H9 (cell line): ENCODE data around the gene ATRIP. TPM values are rescaled to one million over a fixed set of nuclear protein-coding genes. Genes with fewer than 3 reads are reported as not detected.

Experiments used
- DNase-seq: peaks from one replicate; pipeline ENCODE4 v3.0.0-alpha.2; 2017
- H2AFZ ChIP-seq: one replicate; pipeline ENCODE4 v1.6.1; 2013; ENCODE audit warnings: mild to moderate bottlenecking, low read length, control low read depth, moderate library complexity
- H2AK5ac ChIP-seq: 2 replicates; pipeline ENCODE4 v1.6.1; 2013; ENCODE audit warnings: low read length, control low read depth, mixed read lengths; ENCODE audit not compliant: insufficient read length
- H2BK120ac ChIP-seq: one replicate; pipeline ENCODE4 v1.6.1; 2013; ENCODE audit warnings: low read depth, mild to moderate bottlenecking, low read length, control low read depth, inconsistent platforms; ENCODE audit not compliant: poor library complexity, severe bottlenecking
- H2BK12ac ChIP-seq: 2 replicates; pipeline ENCODE4 v1.6.1; 2013; ENCODE audit warnings: low read length, control low read depth, mixed read lengths, low read depth; ENCODE audit not compliant: insufficient read length
- H2BK15ac ChIP-seq: 2 replicates; pipeline ENCODE4 v1.6.1; 2013; ENCODE audit warnings: low read depth, low read length, control low read depth
- H2BK20ac ChIP-seq: one replicate; pipeline ENCODE4 v1.6.1; 2013; ENCODE audit warnings: low read depth, mild to moderate bottlenecking, low read length, control low read depth, inconsistent platforms; ENCODE audit not compliant: poor library complexity, severe bottlenecking
- H2BK5ac ChIP-seq: 2 replicates; pipeline ENCODE4 v1.6.1; 2013; ENCODE audit warnings: low read length, control low read depth, mixed read lengths; ENCODE audit not compliant: insufficient read length
- H3K14ac ChIP-seq: 2 replicates; pipeline ENCODE4 v1.6.1; 2013; ENCODE audit warnings: low read length, control low read depth; ENCODE audit not compliant: insufficient read depth
- H3K18ac ChIP-seq: 2 replicates; pipeline ENCODE4 v1.6.1; 2013; ENCODE audit warnings: low read depth, mild to moderate bottlenecking, mixed read lengths, low read length, control low read depth; ENCODE audit not compliant: insufficient read length
- H3K23ac ChIP-seq: 2 replicates; pipeline ENCODE4 v1.6.1; 2013; ENCODE audit warnings: low read length, control low read depth, mixed read lengths, low read depth; ENCODE audit not compliant: insufficient read length
- H3K23me2 ChIP-seq: 2 replicates; pipeline ENCODE4 v1.6.1; 2013; ENCODE audit warnings: low read depth, mild to moderate bottlenecking, mixed read lengths, low read length, control low read depth; ENCODE audit not compliant: insufficient read length, poor library complexity, severe bottlenecking
- H3K27ac ChIP-seq: 2 replicates; pipeline ENCODE4 v1.5.1; 2013; ENCODE audit warnings: low read length, control low read depth, mixed read lengths, low read depth; ENCODE audit not compliant: insufficient read length
- H3K27me3 ChIP-seq: 2 replicates; pipeline ENCODE4 v1.6.1; 2013; ENCODE audit warnings: low read length, control low read depth, inconsistent platforms; ENCODE audit not compliant: insufficient read depth
- H3K4ac ChIP-seq: 2 replicates; pipeline ENCODE4 v1.6.1; 2013; ENCODE audit warnings: low read depth, mild to moderate bottlenecking, control low read depth, inconsistent platforms, low read length, moderate library complexity
- H3K4me1 ChIP-seq: 2 replicates; pipeline ENCODE4 v1.6.1; 2013; ENCODE audit warnings: low read length, control low read depth, inconsistent platforms; ENCODE audit not compliant: insufficient read depth
- H3K4me2 ChIP-seq: 2 replicates; pipeline ENCODE4 v1.6.1; 2013; ENCODE audit warnings: low read length, control low read depth, mixed read lengths; ENCODE audit not compliant: insufficient read length, insufficient read depth
- H3K56ac ChIP-seq: 2 replicates; pipeline ENCODE4 v1.6.1; 2013; ENCODE audit warnings: low read depth, mild to moderate bottlenecking, mixed read lengths, low read length, control low read depth; ENCODE audit not compliant: insufficient read length
- H3K79me1 ChIP-seq: 2 replicates; pipeline ENCODE4 v1.6.1; 2013; ENCODE audit warnings: low read depth, mild to moderate bottlenecking, moderate library complexity, low read length, control low read depth, inconsistent platforms; ENCODE audit not compliant: insufficient read depth, poor library complexity, severe bottlenecking
- H3K79me2 ChIP-seq: 2 replicates; pipeline ENCODE4 v1.6.1; 2013; ENCODE audit warnings: low read length, control low read depth, inconsistent platforms; ENCODE audit not compliant: insufficient read depth
- H3K9ac ChIP-seq: 2 replicates; pipeline ENCODE4 v1.6.1; 2013; ENCODE audit warnings: low read length, control low read depth, mixed read lengths; ENCODE audit not compliant: insufficient read length; ENCODE audit errors: extremely low read depth
- H3K9me3 ChIP-seq: one replicate; pipeline ENCODE4 v1.6.1; 2013; ENCODE audit warnings: low read depth, low read length, inconsistent platforms; ENCODE audit not compliant: control insufficient read depth
- H3T11ph ChIP-seq: one replicate; pipeline ENCODE4 v1.6.1; 2013; ENCODE audit warnings: mild to moderate bottlenecking, low read length, control low read depth, inconsistent platforms
- H4K20me1 ChIP-seq: one replicate; pipeline ENCODE4 v1.6.1; 2013; ENCODE audit not compliant: control insufficient read depth, insufficient read length, insufficient read depth
- H4K5ac ChIP-seq: 2 replicates; pipeline ENCODE4 v1.6.1; 2013; ENCODE audit warnings: low read depth, mild to moderate bottlenecking, mixed read lengths, low read length, control low read depth; ENCODE audit not compliant: insufficient read length
- H4K8ac ChIP-seq: replicated peaks from 2 replicates; pipeline ENCODE4 v1.6.1; 2013; ENCODE audit warnings: low read length, control low read depth, mixed read lengths, low read depth; ENCODE audit not compliant: insufficient read length
- H4K91ac ChIP-seq: 2 replicates; pipeline ENCODE4 v1.6.1; 2013; ENCODE audit warnings: low read depth, mild to moderate bottlenecking, moderate library complexity, mixed read lengths, low read length, control low read depth; ENCODE audit not compliant: insufficient read length
- H3K27ac Mint-ChIP-seq, 3 experiments: 2 replicates in 2 of 3; 3 replicates in 1 of 3; pipeline ENCODE4 v1.8.0; 2020 to 2021; ENCODE audit warnings: mixed read lengths in 3 of 3, mild to moderate bottlenecking in 1 of 3, moderate library complexity in 1 of 3
- H3K27me3 Mint-ChIP-seq: 2 replicates; pipeline ENCODE4 v1.8.0; 2021; ENCODE audit warnings: low read depth, mild to moderate bottlenecking, moderate library complexity, mixed read lengths
- H3K36me3 Mint-ChIP-seq, 3 experiments: 2 replicates in 2 of 3; 3 replicates in 1 of 3; pipeline ENCODE4 v1.8.0; 2020 to 2021; ENCODE audit warnings: low read depth in 3 of 3, mixed read lengths in 3 of 3; ENCODE audit not compliant: insufficient read depth in 1 of 3
- H3K4me1 Mint-ChIP-seq, 2 experiments: 2 replicates each; pipeline ENCODE4 v1.8.0; 2020; ENCODE audit warnings: mixed read lengths in 2 of 2
- H3K4me3 Mint-ChIP-seq, 2 experiments: 2 replicates in 1 of 2; 3 replicates in 1 of 2; pipeline ENCODE4 v1.8.0; 2020 to 2021; ENCODE audit warnings: mild to moderate bottlenecking in 2 of 2, mixed read lengths in 2 of 2, moderate library complexity in 1 of 2
- H3K9me3 Mint-ChIP-seq, 2 experiments: 2 replicates in 1 of 2; 3 replicates in 1 of 2; pipeline ENCODE4 v1.8.0; 2020; ENCODE audit warnings: mild to moderate bottlenecking in 2 of 2, mixed read lengths in 2 of 2, moderate library complexity in 1 of 2
- CTCF ChIP-seq: fragments of 200-600 bp; sonication (generic); conservative IDR thresholded peaks from 3 replicates; pipeline ENCODE4 v1.8.0; 2021; ENCODE audit warnings: antibody characterized with exemption, mild to moderate bottlenecking
- WGBS: extraction: QIAGEN DNeasy Blood & Tissue Kit; methylation state at CpG from one replicate; pipeline ENCODE4 v1.1.7; 2013; ENCODE audit warnings: missing lambda C conversion rate, low lambda C conversion rate, mixed read lengths; ENCODE audit not compliant: insufficient read length; ENCODE audit errors: extremely low coverage; 5-methylcytosine and 5-hydroxymethylcytosine counted together
- total RNA-seq: library from RNA; stranded (reverse); gene quantifications from 2 replicates; pipeline ENCODE4 v1.2.1, GENCODE V29; 2021

Gene ATRIP
- total RNA-seq, 1 experiment from 2014 or later: 16.3 TPM

GRCh38 chr3:48469046-48469915 is 22.7 kb downstream of the ATRIP start:
- Histone ChIP-seq H2BK5ac (no peak overlapping the region), H2AK5ac (no peak overlapping the region), H3K9ac (no peak overlapping the region), H3K79me1 (no peaks in the 10 kb centered on the region), H3K4me2 (no peak overlapping the region), H3K18ac (no peak overlapping the region), H3K14ac (no peak overlapping the region), H2BK120ac (no peak overlapping the region), H4K5ac (no peak overlapping the region), H4K8ac (no peak overlapping the region), H3K9me3 (no peaks in the 10 kb centered on the region), H2BK20ac (no peak overlapping the region), H2AFZ (no peak overlapping the region), H3T11ph (no peak overlapping the region), H3K79me2 (no peaks in the 10 kb centered on the region; the same call in 1 of the 2 replicates), H3K23me2 (peaks cover 5% of the 10 kb centered on the region), H3K23ac (no peak overlapping the region), H2BK12ac (no peak overlapping the region), H3K27ac (no peak overlapping the region), H3K4ac (no peak overlapping the region), H3K4me1 (peaks cover 3% of the 10 kb centered on the region; the same call in 1 of the 2 replicates), H3K56ac (no peak overlapping the region), H4K20me1 (no peaks in the 10 kb centered on the region), H3K27me3 (no peaks in the 10 kb centered on the region), H2BK15ac (no peak overlapping the region), H4K91ac (no peak overlapping the region)
- no peak overlapping the region for H3K4me3 Mint-ChIP-seq
- peak overlapping the region; percentile 31 to 89 (median 63); a peak in 4 of 7 replicates for H3K27ac Mint-ChIP-seq
- no CpG with 5 or more reads among the region's 29 CpGs for WGBS
- no peaks in the 10 kb centered on the region; a peak in 1 of 5 replicates for H3K9me3 Mint-ChIP-seq
- TF ChIP-seq CTCF: no peak
- no peaks in the 10 kb centered on the region; the same call in 1 of the 2 replicates for H3K27me3 Mint-ChIP-seq
- DNase-seq: no peak
- H3K36me3 Mint-ChIP-seq: peaks cover 15 to 32% (median 30%) of the 10 kb centered on the region in 3 experiments
- peaks cover 25 to 37% of the 10 kb centered on the region in 2 experiments for H3K4me1 Mint-ChIP-seq
